Measurements from ENCODE around the gene GTF2H1. TPM values are rescaled to one million over a fixed set of nuclear protein-coding genes. Genes with fewer than 3 reads are reported as not detected.
"Not testable (repeated sequence)": the region's sequence is repeated elsewhere in the genome, so short reads cannot be mapped to it uniquely, and the experiment has no call there.

The GTF2H1 gene
- total and polyA plus RNA-seq, 2 donors from 2014 or later: 21.4 to 43.2 TPM

DNA sequence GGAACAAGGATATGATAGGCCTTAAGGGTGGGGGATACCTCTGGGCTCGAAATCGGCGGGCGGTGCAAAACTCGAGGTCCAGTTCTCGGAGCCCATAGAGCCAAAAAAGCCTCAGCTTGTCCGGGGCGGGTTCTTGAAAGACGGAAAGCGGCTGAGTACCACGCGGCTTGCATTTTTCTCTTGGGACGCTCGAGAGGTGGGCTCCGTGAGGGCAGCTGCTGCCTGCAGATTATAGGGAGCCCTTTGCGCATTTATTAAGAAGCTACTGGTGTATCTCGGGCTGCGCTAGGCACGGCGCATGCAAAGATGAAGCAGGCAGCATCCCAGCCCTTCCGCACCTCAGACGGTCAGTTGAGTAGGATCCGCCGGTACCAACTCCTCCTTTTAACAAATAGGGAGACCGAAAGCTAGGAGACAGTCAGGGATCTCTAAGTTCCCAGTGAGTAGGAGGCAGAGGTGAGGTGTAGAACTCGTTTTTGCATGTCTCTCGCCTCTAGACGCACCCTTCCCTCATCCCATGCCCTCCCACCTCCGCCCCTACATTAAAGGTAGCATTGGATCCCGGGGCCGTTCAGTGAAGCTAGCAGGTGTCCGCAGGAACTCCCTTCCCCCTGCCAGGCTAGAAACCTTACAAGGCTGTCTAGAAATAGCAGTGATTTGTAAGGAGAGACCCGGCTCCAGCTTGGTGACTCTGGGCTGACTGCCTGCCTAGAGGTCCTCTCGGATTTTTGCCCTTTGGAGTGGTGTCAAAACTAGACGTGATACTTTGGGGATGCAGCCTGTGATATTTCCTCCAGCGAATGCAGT lies 72.8 kb downstream of the GTF2H1 start:
- H3K27me3 ChIP-seq (ENCODE audit: control insufficient read depth, insufficient read depth, low read length): no peaks in the 10 kb centered on the region
- H3K9ac ChIP-seq (ENCODE audit: low read length in 3 of 3): peak overlapping the region; percentile 37 to 97 (median 93)
- FAIRE-seq: no peak
- TF ChIP-seq, protein P1, sequence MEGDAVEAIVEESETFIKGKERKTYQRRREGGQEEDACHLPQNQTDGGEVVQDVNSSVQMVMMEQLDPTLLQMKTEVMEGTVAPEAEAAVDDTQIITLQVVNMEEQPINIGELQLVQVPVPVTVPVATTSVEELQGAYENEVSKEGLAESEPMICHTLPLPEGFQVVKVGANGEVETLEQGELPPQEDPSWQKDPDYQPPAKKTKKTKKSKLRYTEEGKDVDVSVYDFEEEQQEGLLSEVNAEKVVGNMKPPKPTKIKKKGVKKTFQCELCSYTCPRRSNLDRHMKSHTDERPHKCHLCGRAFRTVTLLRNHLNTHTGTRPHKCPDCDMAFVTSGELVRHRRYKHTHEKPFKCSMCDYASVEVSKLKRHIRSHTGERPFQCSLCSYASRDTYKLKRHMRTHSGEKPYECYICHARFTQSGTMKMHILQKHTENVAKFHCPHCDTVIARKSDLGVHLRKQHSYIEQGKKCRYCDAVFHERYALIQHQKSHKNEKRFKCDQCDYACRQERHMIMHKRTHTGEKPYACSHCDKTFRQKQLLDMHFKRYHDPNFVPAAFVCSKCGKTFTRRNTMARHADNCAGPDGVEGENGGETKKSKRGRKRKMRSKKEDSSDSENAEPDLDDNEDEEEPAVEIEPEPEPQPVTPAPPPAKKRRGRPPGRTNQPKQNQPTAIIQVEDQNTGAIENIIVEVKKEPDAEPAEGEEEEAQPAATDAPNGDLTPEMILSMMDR (IDR thresholded peaks at IDR 0.05; ENCODE audit: borderline replicate concordance, extremely low read depth, insufficient read depth): no peak
- intact Hi-C loops (cut with DNase I): no loop called here
- DNase-seq: peak in 4 of 5 donors; percentile 22 to 63 (median 48)
- H3K4me3 ChIP-seq (ENCODE audit: low read length in 3 of 3): peak overlapping the region; percentile 63 to 100 (median 83)
- peaks cover 0 to 25% (median 17%) of the 10 kb centered on the region in 3 donors for H3K36me3 ChIP-seq (ENCODE audit: control insufficient read depth in 2 of 3, insufficient read depth in 3 of 3, low read length in 3 of 3)
- peak overlapping the region; percentile 98 for H3K27ac ChIP-seq (ENCODE audit: low read depth in 2 of 2, low read length in 2 of 2)
- H3K9me3 ChIP-seq (ENCODE audit: control insufficient read depth in 2 of 3, insufficient read depth in 1 of 3, low read length in 3 of 3): no peaks in the 10 kb centered on the region
- H3K4me1 ChIP-seq (ENCODE audit: control insufficient read depth in 2 of 3, insufficient read depth in 2 of 3, low read depth in 1 of 3, low read length in 3 of 3): peaks cover 0 to 13% (median 10%) of the 10 kb centered on the region in 3 donors

DNA sequence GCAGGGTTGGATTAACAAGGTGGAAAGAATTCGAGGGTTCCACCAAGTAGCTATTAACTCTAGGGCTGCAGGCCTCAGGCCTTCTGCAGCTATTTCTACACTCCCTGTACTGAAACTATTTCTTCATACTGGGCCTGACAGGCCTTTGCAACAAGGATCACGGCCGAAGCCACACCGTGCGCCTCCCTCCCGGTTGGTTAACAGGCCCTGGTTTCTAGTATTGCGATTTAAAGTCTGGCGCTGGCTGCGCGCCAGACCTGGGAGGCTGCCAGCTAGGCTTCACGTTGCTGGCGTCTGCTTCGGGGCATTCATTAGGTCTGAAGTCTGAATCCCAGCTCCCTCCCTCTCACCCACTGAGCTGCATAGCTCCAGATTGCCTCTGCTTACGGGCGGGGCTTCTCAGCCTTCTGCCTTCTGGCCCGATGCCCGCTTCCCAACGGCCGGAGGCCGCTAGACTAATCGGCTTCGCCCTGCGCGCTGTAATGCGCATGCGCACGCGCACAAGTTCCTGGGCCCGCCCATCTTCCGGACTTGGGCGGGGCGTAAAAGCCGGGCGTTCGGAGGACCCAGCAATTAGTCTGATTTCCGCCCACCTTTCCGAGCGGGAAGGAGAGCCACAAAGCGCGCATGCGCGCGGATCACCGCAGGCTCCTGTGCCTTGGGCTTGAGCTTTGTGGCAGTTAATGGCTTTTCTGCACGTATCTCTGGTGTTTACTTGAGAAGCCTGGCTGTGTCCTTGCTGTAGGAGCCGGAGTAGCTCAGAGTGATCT lies 73.6 kb downstream of the GTF2H1 start:
- peak overlapping the region; percentile 98 for H3K27ac ChIP-seq (ENCODE audit: low read depth in 2 of 2, low read length in 2 of 2)

DNA sequence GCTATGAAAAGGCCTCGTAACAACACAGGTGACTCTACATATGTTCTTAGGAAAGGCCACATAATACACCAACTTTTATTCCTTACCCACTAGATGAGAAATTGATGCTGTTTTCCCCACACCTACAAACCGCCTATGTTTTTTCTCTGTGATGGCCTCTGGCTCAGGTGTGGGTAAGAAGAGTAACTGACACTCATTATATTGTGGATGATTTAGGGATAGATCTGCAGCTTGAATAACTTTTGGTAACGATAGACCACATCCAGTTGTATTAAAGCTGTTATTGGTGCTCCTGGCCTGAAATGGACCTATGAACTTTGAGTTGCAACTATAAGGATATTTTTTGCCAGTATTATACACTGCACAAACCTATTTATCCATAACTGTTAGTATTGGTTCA lies 75.6 kb downstream of the GTF2H1 start:
- Histone ChIP-seq H3K27ac (ENCODE audit: low read depth in 2 of 2, low read length in 2 of 2) (no peak overlapping the region), H3K36me3 (ENCODE audit: control insufficient read depth in 2 of 3, insufficient read depth in 3 of 3, low read length in 3 of 3) (peaks cover 0 to 40% (median 30%) of the 10 kb centered on the region in 3 donors), H3K9ac (ENCODE audit: low read length in 3 of 3) (no peak overlapping the region), H3K4me1 (ENCODE audit: control insufficient read depth in 2 of 3, insufficient read depth in 2 of 3, low read depth in 1 of 3, low read length in 3 of 3) (peaks cover 0 to 13% (median 3%) of the 10 kb centered on the region in 3 donors), H3K27me3 (ENCODE audit: control insufficient read depth, insufficient read depth, low read length) (no peaks in the 10 kb centered on the region), H3K9me3 (ENCODE audit: control insufficient read depth in 2 of 3, insufficient read depth in 1 of 3, low read length in 3 of 3) (no peaks in the 10 kb centered on the region), H3K4me3 (ENCODE audit: low read length in 3 of 3) (no peak overlapping the region)
- FAIRE-seq (no peak), DNase-seq (no peak)
- TF ChIP-seq, protein P1 (IDR thresholded peaks at IDR 0.05; ENCODE audit: borderline replicate concordance, extremely low read depth, insufficient read depth): no peak
- intact Hi-C loops (cut with DNase I): no loop called here

More for the DNA sequence above, 73.6 kb downstream of the GTF2H1 start:
- no peaks in the 10 kb centered on the region for H3K27me3 ChIP-seq (ENCODE audit: control insufficient read depth, insufficient read depth, low read length)
- peak overlapping the region; percentile 79 to 97 (median 93) for H3K9ac ChIP-seq (ENCODE audit: low read length in 3 of 3)
- intact Hi-C loops (cut with DNase I): no loop called here
- H3K4me3 ChIP-seq (ENCODE audit: low read length in 3 of 3): peak overlapping the region; percentile 83 to 100 (median 86)
- peaks cover 0 to 32% (median 22%) of the 10 kb centered on the region in 3 donors for H3K36me3 ChIP-seq (ENCODE audit: control insufficient read depth in 2 of 3, insufficient read depth in 3 of 3, low read length in 3 of 3)
- peaks cover 0 to 13% (median 10%) of the 10 kb centered on the region in 3 donors for H3K4me1 ChIP-seq (ENCODE audit: control insufficient read depth in 2 of 3, insufficient read depth in 2 of 3, low read depth in 1 of 3, low read length in 3 of 3)
- FAIRE-seq (peak; percentile 68), DNase-seq (peak; percentile 99 to 100 (median 99))
- TF ChIP-seq, protein P1 (IDR thresholded peaks at IDR 0.05; ENCODE audit: borderline replicate concordance, extremely low read depth, insufficient read depth): no peak
- H3K9me3 ChIP-seq (ENCODE audit: control insufficient read depth in 2 of 3, insufficient read depth in 1 of 3, low read length in 3 of 3): no peaks in the 10 kb centered on the region

DNA sequence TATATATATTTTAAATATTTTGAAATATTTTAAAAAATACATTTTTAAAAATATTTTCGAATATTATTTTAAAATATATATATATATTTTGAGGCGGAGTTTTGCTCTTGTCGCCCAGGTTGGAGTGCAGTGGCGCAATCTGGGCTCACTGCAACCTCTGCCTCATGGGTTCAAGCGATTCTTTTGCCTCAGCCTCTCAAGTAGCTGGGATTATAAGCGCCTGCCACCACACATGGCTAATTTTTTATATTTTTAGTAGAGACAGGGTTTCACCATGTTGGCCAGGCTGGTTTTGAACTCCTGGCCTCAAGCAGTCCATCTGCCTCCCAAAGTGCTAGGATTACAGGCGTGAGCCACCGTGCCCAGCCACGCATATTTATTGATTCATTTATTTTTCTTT lies 78.7 kb downstream of the GTF2H1 start:
- intact Hi-C loops (cut with DNase I); H3K9me3 ChIP-seq (ENCODE audit: control insufficient read depth in 2 of 3, insufficient read depth in 1 of 3, low read length in 3 of 3); H3K4me3 ChIP-seq (ENCODE audit: low read length in 3 of 3); H3K9ac ChIP-seq (ENCODE audit: low read length in 3 of 3); H3K27ac ChIP-seq (ENCODE audit: low read depth in 2 of 2, low read length in 2 of 2); H3K4me1 ChIP-seq (ENCODE audit: control insufficient read depth in 2 of 3, insufficient read depth in 2 of 3, low read depth in 1 of 3, low read length in 3 of 3); DNase-seq; H3K27me3 ChIP-seq (ENCODE audit: control insufficient read depth, insufficient read depth, low read length); FAIRE-seq: not testable (repeated sequence)
- H3K36me3 ChIP-seq (ENCODE audit: control insufficient read depth in 2 of 3, insufficient read depth in 3 of 3, low read length in 3 of 3): peaks cover 4 to 66% (median 44%) of the 10 kb centered on the region in 3 donors

Measured in kidney (tissue), 14 donors.